Measurements from ENCODE around the gene GFOD1.
"Not testable (repeated sequence)": the region's sequence is repeated elsewhere in the genome, so short reads cannot be mapped to it uniquely, and the experiment has no call there.

GFOD1 gene

GRCh38 chr6:13348334-13349113 lies 138.9 kb downstream of the GFOD1 start:
- no peak for DNase-seq

DNA sequence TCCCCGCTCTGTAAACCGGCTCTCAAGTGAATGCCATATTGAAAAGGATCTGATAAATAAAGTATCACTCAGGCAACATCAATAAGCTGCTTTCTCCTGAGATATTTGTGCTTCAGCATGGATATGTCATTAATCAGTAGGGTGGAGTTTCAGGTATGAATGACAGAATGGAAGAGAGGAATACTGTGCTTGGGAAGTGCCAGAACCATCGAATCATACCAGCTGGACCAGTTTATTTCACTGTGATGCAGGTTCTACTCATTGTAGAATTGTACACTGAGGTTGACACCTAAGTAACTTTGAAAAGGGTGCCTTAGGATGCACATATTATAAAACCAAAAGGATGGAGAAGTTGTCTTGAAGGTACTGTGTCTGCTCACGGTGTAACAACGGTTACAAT lies 141.2 kb downstream of the GFOD1 start:
- DNase-seq: no peak

DNA sequence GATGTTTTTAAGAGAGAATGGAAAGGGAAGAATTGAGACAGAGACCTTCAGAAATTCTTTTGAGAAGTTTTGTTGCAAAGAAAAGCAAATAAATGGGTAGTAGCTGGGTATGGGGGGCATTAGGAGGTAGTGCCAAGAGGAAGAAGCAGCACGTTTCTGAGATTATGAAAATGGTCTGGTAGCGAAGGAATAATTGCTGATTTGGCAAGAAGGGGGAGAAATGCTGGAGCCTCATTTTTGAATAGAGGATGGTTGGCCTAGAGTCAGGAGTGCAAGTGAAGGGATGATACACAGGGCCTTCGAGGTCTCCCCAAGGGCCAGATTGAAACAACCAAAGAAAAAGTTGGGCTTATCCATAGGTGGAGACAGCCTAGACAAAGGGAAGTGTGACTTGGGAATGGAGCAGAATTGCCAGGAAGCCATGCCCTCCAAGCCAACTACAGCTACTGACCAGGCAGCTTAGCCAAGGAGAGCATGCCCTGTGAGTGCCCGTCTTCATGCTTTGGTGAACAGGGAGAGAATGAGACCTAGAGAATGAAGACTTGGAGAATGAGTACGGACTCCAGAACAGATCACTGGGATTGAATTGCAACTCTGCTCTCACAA lies 144.9 kb downstream of the GFOD1 start:
- no peak for DNase-seq

GRCh38 chr6:13339863-13340630 lies 147.4 kb downstream of the GFOD1 start:
- no peak for DNase-seq

DNA sequence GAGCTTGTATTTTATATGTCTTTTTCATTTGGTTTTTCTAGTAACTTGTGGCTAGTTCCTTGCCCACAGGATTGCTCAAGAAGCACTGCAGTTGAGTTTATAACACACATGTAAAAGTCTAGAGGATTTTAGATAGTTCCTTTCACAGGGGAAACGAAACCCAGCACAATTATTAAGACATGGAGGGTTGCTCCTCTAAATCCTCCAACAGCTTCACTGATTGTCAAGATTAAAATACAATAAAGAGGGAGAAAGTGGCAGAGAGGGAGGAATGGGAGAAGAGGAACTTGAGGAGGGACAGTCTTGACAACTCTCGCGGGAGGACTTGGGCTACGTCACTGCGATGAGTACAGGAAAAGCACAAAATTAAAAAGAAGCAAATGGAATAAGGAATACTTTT lies 149.4 kb downstream of the GFOD1 start:
- DNase-seq: no peak

DNA sequence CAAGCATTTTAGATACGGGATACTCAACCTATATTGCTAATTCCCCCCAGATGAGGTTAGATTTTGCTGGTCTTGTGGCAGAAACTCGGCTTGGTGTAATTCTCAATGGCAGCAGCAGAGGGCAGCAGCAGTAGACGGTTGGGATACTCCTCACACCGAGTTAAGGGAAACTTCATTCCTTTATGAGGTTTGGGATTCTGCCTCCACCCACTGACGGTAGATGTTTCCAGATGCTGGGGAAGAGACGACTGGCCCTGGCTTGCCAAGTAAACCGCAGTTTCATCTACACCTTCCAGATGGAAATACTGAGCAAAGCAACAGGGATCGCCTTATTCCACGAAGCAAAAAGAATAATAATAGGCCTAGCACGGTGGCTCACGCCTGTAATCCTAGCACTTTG lies 150.8 kb downstream of the GFOD1 start:
- peak; percentile 83 for DNase-seq

GRCh38 chr6:13334953-13335352 lies 152.4 kb downstream of the GFOD1 start:
- no peak for DNase-seq

DNA sequence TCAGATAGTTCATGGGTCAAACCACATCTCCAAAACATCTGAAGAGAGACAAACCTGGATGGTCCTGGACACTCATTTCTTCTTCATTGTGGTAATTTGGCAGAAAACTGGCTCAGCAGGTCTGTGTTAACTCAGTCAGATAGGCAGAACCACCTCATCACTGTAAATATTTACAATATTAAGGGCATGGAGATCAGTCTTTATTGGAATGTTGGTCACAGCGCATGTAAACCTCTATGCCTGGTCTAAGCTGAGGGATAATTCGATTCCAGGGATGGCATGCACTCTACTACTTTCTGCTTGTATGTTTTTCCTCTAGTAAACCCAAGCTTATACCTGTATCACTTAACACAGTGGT lies 155.1 kb downstream of the GFOD1 start:
- no peak for DNase-seq

- DNase-seq: no peak
Observed at GRCh38 chr6:13331516-13332348, 155.7 kb downstream of the GFOD1 start.

- DNase-seq: no peak
Observed at GRCh38 chr6:13328875-13329183, 158.6 kb downstream of the GFOD1 start.

GRCh38 chr6:13328076-13328874 lies 159.1 kb downstream of the GFOD1 start, which contains the start of gene TBC1D7:
TBC1D7 (minus strand) TSS chr6:13328537; CDS start chr6:13326898, 1,639 bp downstream.
- DNase-seq: peak; percentile 84

GRCh38 chr6:13327691-13328075 lies 159.7 kb downstream of the GFOD1 start:
- DNase-seq: no peak

DNA sequence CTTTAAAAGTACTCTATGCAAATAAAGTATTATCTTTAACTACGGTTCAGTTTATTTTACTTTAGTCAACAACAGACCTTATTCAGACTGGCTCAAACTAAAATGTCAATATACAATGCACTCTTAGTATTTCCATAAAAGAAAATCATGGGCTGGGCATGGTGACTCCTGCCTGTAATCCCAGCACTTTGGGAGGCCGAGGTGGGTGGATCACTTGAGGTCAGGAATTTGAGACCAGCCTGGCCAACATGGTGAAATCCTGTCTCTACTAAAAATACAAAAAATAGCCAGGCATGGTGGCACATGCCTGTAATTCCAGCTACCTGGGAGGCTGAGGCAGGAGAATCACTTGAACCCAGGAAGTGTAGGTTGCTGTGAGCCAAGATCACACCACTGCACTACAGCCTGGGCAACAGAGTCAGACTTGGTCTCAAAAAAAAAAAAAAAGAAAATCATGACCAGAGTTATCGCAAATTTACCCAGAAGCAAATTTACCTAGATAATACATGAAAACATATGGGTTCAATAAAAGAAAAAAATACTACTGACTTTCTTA lies 161.3 kb downstream of the GFOD1 start:
- DNase-seq: not testable (repeated sequence)

- no peak for DNase-seq
Observed at GRCh38 chr6:13319891-13320564, 167.4 kb downstream of the GFOD1 start.

GRCh38 chr6:13318821-13319220 lies 168.6 kb downstream of the GFOD1 start:
- DNase-seq: no peak

DNA sequence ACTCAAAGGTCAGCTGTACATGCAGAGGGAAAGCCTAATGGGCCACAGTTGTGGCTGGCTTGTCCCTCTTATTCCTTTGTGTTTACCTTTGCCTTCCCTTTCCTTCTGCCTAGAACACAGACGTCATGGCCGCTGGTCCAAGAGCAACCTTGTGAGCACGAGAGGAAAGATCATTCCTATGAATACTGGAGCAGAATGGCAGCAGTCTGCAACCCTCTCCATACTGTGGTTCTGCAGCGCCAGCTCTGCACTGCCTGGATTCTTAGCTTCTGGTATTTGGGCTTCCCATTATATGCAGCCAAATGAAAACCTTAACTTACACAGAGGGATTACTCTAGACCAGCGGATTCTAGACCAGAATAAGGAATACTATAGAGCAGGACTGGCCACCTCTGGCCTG lies 171.5 kb downstream of the GFOD1 start:
- DNase-seq: no peak

DNA sequence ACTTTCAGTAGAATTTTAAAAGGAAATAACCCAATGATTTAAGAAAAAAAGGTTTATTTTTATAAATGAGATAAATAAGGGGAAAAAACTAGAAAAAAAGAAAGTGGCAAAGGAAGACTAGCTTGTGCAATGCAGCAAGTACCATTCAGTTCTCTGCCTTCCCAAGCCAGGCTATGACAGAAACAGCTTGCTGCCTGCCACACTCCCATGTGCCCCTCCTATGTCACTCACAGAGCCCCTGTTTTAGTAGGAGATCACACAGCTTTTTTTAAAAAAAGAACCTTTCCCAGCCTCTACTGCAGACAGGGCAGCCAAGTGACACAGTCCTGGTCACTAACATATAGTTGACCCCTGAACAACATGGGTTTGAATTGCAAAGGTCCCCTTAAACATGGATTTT lies 172.6 kb downstream of the GFOD1 start:
- DNase-seq: no peak

DNA sequence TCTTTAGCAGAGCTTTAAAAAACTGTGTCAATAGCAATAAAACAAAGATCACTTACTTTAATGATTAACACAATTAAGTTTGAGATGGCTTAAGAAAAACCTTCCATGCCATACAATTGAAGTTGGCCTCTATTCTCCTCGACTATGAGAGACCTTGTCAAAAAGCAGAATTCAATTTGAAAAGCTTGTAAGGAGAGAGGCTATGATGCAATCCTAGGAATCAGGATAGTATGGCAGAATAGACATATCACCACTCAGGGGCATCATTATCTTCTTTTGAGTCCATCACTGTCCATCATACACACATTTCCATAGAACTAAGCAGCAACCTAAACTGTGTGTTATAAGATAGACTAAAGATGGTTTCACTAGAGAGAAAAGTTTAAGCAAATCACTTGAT lies 176.2 kb downstream of the GFOD1 start:
- no peak for DNase-seq

DNA sequence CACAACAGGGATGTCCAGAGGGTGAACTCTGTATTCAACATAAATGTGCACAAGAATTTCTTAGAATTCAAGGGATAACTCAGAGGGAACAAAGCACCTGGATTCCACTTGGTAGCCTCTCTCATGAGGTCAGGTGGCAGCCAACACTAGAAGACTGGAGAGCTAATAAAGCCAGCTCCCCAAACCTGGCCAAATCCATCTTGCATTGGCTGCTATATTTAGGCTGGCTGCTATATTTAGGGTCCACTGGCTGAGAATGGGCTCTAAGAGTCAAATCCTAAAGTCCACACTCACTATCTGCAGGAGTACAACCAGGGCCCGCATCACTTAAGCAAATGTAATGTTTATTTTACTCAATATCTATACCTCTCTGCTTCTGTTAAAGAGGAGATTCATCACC lies 179.1 kb downstream of the GFOD1 start:
- no peak for DNase-seq
